A549 treated with AZD9567 at 1 μM for 4 hours (cell line): ENCODE results near the gene KDM4C. TPM values are rescaled to one million over a fixed set of nuclear protein-coding genes. Genes with fewer than 3 reads are reported as not detected.

Source experiments
- total RNA-seq: library from RNA; stranded (reverse); fragments of 200-300 nt; extraction: Qiagen RNA extraction; gene quantifications from 5 replicates; pipeline ENCODE4 v1.2.3, GENCODE V29; 2022; ENCODE audit not compliant: insufficient read depth

Gene KDM4C
- 7.7 to 8.6 TPM (median 8.3 TPM) in 5 replicates for total RNA-seq

GRCh38 chr9:6757456-6758247, at the start of gene KDM4C:
KDM4C (plus strand) TSS chr9:6757973; CDS start chr9:6792989, 35,016 bp downstream.

Other genes with a start within 250 kb of the KDM4C start
- 10.3 to 12.3 TPM (median 12.1 TPM) in 5 replicates for gene GLDC, start 112.2 kb upstream of the KDM4C start, total RNA-seq